GM19351 (cell line): ENCODE results near the gene MLLT6.

Experiments used
- ATAC-seq: cut with Tn5 transposase; IDR thresholded peaks from one replicate; pipeline ENCODE4 v1.9.1; 2021; ENCODE audit warnings: mild to moderate bottlenecking, moderate library complexity; ENCODE audit not compliant: unreplicated experiment

MLLT6 gene

DNA sequence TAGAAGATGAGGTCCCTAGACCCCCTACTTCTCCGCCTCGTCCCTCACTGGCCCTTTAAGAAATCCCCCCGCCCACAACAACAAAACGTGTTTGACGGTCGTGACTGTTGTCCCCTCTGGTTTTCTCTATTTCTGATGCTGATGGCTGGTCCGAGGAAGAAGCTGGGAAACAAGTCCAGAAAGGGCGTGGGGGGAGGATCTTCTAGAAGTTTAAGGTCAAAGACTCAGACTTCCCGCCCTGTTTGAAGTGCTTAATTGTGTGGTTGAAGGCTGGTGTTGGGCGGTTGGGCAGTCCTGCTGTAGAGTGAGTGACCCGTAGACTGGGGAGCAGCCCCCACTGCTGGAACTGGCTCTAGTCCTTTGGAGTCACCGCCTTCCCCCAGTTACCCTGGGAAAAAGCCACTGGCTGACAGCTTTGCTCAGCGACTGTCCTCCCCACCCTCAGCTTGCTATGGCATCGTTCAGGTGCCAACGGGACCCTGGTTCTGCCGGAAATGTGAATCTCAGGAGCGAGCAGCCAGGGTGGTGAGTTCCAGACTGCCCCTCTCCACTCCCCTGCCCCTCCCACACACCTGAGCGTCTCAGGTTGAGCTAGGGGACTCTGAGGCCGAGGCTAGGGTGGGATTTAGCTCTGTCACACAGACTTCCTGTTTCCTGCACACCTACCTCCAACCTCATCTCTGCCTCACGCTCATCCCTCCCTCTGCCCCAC, 1.6 kb downstream of the MLLT6 start:
- ATAC-seq = no peak

DNA sequence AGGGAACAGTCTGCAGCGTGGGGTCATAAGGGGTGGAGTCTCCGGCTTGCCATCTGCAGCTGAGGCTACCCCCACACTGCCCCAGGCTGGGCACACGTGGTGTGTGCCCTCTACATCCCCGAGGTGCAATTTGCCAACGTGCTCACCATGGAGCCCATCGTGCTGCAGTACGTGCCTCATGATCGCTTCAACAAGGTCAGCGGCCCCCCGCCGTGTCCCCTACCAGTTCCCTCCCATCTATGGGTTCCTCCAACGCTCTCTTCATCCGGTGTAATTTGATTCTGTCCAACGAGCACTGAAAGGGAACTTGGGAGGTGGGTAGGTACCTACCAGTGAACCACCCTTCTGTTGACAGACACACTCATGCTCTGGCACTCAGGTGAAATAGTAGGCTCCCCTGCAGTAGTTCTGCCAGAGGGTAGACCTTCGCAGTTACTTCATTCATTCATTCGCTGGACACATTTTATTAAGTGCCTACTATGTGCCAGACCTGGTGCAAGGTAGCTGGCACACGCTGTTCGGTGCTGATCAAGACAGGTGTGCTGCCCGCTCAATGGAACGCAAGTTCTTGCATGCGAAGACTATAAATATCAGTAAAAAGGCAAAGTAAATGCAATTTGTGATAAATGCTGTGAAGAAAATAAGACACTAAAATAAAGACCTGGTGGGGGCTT, 2.7 kb downstream of the MLLT6 start:
- ATAC-seq = no peak

DNA sequence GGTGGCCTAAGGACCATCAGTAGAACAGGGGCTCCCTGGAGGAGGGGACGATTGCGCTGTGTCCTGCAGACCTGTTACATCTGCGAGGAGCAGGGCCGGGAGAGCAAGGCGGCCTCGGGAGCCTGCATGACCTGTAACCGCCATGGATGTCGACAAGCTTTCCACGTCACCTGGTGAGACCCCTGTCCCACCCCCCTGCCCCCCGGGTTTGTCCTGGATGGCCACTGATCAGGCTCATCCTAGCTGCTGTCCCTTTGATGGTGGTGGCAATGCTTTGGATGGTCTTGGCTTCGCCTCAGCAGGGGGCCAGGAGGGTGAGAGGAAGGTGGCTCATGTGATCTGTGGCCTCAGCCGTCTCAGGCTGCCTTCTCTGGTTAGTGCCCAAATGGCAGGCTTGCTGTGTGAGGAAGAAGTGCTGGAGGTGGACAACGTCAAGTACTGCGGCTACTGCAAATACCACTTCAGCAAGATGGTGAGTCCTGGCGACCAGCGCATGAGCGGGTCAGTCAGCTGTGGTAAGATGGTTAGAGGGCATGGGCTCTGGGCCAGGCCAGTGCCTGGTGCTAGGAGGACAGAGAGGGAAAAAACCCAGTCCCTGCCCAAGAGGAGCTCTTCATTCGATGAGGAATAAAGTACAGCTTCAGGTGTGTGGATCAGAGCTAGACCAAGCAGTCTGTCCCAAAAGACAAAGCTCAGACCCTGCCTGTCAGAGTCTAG, 4.2 kb downstream of the MLLT6 start:
- no peak for ATAC-seq

DNA sequence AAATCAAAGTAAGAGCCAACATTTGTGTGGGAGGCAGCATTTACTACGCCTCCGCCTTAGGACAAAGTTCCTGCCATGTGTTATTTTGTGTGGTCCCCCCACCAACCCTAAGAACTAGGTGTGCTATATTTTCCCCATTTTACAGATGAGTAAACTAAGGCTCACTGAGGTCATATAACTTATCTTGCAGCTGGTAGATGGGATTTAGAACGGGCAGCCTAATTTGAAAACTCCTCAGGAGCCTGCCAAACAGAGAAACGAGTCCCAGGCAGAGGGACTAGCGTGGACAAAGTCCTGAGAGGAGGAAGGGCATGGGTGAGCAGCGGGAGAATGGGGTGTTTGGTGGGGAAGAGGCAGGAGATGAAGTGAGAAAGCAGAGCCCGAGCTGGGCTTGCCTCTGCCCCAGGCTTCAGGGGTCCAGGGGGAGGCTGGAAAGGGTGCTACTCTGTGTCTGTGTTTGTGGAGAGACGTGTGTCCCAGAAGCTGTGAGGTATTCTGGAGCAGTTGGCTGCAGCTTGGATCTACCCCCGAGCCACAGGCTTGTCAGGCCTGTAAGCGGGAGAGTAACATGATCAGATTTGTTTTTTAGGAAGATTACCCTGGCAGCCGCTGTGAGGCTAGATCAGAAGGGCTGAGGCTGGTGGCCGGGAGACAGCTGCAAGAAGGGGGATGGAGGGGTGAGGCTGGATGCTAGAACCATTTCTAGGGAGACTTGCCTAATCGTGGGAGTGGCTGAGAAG, 5.0 kb downstream of the MLLT6 start:
- ATAC-seq = no peak

DNA sequence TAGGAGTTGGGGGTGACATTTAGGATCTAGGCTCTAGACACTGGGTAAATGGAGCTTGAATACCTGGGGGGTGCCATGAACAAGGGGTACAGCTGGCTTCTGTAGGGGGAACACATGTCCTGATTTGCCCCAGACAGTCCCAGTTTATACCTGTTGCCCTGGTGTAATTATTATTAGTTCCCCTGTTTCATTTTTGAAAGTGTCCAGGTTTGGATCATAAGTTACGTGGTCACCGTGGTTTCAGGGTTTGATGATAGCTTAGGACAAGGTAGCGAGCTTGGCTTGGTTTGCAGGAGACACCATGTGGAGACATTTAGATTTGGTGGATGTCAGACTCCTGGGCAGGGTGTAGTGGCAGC, 5.5 kb downstream of the MLLT6 start:
- ATAC-seq = no peak

DNA sequence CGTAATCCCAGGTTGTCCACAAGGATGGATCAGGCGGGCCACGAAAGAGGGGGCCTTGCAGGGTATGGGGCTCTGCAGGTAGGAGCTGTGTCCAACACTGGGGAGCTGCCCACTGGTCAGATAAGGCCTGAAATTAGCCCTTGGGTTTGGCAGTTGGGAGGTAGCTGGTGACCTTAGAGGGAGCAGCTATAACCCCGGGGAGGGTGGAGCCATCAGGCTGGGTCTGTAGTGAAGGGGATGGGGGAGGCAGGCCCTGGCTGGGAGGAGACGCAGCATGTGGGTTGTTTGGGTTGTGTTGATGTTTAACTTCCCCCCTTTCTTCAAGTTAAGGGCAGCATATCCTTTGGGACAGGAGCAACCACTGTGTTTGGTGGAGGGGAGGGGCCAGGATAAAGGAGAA, 5.9 kb downstream of the MLLT6 start:
- ATAC-seq = no peak

DNA sequence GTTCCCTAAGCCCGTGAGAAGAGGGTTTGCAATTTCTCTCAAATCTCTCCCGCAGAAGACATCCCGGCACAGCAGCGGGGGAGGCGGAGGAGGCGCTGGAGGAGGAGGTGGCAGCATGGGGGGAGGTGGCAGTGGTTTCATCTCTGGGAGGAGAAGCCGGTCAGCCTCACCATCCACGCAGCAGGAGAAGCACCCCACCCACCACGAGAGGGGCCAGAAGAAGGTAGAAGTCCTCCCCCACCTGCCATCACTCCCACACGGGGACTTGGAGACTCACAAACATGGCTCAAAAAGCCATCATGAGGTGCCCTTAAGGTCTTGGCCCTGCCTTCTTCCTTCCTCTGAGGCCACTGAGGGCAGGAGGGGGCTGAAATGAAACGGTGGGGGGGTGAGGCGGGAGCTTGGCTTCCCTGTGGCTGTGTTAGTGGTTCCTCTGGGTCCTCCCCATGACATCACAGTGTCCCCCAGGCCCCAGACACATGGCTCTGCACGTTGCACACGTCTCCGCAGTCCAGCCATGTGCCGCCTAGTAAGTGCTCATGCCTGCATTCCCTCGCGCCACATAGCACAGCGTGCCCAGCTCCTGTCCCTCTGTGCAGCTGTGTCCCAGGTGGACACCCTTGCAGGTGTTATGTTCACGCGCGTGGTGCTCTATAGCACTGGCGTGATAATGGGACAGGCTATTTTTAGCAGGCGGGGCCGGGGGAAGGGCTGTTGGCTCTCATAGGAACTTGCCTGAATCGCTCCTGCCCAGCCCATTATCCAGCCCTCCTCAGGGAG, 6.9 kb downstream of the MLLT6 start:
- no peak for ATAC-seq

DNA sequence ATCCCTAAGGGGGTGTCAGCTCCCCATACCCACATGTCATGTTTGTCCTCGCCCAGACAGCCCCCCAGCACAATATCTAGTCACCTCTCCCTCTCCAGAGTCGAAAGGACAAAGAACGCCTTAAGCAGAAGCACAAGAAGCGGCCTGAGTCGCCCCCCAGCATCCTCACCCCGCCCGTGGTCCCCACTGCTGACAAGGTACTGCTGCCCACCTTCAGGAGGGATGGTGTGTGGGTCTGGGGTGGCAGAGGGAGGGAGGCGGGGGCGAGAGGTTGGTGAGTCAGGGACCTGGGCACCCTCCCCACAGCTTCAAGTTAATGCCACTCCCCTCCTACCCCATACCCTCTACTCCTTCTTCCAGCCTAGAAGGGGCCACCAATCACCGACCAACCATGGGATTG, 7.5 kb downstream of the MLLT6 start:
- ATAC-seq = no peak

DNA sequence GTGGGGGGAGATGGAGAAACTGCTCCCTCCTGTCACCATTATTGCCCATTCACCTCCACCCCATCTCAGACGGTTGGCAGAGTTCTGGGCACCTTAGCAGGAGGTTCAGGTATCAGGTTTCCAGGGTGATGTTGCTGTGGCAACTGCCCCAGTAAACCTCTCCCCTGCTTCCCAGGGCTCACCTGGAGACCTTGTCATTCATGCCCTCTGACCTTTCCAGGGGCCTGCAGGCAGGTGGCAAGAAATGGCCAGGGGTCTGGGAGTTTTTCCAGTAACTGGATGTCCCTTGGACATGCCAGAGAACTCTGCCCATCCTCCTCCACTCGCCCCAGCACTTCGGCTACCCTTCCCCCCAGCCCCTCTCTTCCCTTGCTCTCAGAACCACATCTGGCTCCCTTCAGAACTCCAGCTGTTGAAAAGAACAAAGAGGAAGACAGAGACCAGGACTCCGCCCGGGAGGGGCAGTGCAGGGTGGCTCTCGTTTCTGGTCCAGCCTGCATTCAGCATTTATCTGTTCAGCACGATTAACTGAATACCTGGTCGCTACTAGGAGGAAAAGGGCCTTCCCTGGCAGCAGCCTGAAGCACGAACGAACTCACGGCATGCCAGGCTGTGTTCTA, 8.5 kb downstream of the MLLT6 start:
- no peak for ATAC-seq

DNA sequence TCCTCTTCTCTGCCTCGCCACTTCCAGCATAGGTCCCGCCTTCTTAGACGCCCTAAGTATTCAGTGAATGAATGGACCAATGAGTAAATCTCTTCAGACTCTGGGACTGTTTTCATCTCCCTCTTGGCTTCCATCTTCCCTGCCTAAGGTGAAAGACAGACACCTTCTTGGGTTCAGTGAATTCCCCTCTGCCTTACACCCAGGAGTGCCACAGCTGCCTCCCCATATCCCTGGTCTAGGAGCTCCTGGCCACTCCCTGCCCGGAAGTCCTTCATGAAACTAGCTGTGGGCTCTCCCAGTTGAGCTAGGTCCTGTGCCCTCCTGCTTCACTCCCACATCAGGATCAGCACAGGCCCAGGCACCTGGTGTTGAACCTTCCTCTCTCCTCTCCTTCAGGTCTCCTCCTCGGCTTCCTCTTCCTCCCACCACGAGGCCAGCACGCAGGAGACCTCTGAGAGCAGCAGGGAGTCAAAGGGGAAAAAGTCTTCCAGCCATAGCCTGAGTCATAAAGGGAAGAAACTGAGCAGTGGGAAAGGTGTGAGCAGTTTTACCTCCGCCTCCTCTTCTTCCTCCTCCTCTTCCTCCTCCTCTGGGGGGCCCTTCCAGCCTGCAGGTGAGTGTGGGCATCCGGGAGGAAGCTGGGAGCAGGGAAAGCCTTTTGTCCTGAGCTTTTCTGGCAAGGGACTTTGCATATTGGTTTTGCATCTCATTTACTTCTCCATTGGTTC, 10.3 kb downstream of the MLLT6 start:
- no peak for ATAC-seq

DNA sequence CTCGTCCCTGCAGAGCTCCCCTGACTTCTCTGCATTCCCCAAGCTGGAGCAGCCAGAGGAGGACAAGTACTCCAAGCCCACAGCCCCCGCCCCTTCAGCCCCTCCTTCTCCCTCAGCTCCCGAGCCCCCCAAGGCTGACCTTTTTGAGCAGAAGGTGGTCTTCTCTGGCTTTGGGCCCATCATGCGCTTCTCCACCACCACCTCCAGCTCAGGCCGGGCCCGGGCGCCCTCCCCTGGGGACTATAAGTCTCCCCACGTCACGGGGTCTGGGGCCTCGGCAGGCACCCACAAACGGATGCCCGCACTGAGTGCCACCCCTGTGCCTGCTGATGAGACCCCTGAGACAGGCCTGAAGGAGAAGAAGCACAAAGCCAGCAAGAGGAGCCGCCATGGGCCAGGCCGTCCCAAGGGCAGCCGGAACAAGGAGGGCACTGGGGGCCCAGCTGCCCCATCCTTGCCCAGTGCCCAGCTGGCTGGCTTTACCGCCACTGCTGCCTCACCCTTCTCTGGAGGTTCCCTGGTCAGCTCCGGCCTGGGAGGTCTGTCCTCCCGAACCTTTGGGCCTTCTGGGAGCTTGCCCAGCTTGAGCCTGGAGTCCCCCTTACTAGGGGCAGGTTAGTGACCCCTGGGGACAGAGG, 11.4 kb downstream of the MLLT6 start:
- ATAC-seq = no peak

DNA sequence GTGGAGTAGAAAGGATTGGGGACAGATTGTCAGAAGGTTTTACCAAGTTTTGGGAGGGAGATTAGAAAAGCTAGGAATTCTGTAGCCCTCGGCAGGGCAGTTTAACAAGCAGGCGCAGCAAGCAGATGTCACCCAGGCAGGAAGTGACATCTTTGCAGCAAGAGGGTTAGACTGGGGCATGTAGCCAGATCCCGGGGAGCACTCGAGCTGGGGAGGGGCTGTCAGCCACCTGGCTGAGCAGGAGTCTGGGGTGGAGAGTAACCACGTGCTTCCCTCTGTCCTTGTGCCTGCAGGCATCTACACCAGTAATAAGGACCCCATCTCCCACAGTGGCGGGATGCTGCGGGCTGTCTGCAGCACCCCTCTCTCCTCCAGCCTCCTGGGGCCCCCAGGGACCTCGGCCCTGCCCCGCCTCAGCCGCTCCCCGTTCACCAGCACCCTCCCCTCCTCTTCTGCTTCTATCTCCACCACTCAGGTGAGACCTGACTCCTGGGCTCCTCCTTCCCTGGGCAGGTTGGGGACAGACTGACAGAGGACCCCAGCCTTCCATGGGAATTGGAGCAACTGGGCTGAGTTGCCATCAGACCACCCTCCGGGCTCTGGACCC, 12.2 kb downstream of the MLLT6 start:
- no peak for ATAC-seq

DNA sequence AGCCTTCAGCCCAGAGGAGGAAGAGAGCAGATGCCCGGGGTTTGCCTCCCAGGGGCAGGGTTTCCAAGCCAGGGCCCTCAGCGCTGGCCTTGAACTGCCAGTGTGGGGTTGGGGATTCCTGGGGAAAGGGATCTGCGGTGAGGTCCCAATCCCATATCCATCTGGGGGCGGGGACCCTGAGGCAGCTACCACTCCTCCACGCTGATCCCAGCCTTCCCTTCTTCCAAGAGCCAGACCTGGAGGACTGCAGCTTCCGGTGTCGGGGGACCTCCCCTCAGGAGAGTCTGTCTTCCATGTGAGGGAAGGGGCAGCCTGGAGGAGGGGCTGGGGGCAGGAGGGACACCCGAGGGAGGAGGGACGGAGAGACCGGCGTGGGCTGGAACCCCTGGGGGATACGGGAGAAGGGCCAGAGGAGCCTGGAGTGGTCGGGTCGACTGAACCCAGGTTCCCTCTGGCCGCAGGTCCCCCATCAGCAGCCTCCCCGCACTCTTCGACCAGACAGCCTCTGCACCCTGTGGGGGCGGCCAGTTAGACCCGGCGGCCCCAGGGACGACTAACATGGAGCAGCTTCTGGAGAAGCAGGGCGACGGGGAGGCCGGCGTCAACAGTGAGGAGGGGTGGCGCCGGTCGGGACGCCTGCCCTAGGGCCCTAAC, 14.3 kb downstream of the MLLT6 start:
- no peak for ATAC-seq

DNA sequence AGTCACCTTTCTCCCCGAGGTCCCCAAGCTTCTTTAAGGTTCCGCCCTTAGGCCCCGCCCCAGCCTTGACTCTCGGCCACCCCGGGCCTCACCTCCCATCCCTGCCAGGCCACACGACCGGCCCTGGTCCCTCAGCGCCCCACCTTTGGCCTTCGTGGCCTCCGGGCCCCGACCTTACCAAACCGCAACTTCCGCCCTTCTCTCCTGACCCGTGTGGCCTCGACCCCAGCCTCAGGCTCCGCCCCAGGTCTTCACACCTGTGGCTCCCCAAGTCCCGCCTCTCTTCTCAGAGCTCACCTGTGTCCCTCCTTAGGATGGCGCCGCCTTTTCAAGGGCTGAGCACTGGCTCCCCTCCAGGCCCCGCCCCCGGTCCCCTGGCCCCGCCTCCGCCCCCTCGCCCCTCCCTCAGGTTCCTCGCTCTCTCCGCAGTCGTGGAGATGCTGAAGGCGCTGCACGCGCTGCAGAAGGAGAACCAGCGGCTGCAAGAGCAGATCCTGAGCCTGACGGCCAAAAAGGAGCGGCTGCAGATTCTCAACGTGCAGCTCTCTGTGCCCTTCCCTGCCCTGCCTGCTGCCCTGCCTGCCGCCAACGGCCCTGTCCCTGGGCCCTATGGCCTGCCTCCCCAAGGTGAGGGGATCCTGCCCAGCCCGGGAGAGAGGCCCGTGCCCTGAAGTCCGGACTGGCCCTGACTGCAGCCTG, 15.0 kb downstream of the MLLT6 start:
- no peak for ATAC-seq

DNA sequence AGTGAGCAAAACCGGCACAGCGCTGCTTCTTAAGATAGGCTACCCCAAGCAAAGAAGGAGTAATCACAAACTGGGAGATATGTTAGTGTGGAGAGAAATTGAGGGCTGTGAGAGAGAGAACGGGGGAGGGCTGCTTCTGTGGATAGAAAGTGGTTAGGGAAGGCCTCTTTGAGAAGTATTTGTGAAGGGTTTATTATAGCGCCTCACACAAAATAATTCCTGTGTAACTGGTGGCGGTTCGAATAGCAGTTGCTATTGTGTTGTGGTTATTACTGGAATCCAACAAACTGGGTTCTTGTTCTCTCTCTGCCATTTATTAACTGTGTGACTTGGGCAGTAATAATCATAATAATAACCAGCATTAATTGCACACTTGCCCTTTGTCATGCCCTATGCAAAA, 15.9 kb downstream of the MLLT6 start:
- no peak for ATAC-seq

DNA sequence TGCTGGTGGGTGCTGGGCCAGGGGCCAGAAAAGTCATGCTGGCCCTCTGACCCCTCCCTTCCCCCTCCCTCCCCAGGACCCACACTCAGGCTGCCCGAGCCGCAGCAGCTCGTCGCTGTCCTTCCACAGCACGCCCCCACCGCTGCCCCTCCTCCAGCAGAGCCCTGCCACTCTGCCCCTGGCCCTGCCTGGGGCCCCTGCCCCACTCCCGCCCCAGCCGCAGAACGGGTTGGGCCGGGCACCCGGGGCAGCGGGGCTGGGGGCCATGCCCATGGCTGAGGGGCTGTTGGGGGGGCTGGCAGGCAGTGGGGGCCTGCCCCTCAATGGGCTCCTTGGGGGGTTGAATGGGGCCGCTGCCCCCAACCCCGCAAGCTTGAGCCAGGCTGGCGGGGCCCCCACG, 16.7 kb downstream of the MLLT6 start:
- no peak for ATAC-seq

DNA sequence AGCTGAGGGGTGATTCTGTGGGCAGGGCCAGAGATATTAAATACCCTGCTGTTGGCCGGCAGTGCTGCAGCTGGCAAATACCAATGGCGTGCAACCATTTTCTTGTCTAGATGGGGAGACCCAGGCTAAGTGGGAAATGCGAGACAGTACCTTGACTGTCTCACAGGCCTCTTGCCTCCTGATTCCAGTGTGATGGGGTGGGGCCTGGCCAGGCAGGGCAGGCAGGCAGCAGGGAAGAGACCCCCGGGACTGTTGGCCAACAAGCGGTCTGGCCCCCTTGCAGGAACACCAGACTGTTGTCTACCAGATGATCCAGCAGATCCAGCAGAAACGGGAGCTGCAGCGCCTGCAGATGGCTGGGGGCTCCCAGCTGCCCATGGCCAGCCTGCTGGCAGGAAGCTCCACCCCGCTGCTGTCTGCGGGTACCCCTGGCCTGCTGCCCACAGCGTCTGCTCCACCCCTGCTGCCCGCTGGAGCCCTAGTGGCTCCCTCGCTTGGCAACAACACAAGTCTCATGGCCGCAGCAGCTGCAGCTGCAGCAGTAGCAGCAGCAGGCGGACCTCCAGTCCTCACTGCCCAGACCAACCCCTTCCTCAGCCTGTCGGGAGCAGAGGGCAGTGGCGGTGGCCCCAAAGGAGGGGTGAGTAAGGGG, 19.4 kb downstream of the MLLT6 start:
- no peak for ATAC-seq
